Muscle layer of colon (tissue), 2 donors: ENCODE data around the gene PRKD1.
"Not testable (repeated sequence)": the region's sequence is repeated elsewhere in the genome, so short reads cannot be mapped to it uniquely, and the experiment has no call there.

Experiments
- H3K27ac ChIP-seq: one replicate; pipeline ENCODE4 v1.7.0; 2013; ENCODE audit warnings: low read depth, mild to moderate bottlenecking, low read length, moderate library complexity
- H3K27me3 ChIP-seq, 2 donors: one replicate each; pipeline ENCODE4 v1.7.0; 2013; ENCODE audit warnings: low read length in 2 of 2, mild to moderate bottlenecking in 2 of 2; ENCODE audit not compliant: insufficient read depth in 2 of 2, control insufficient read depth in 1 of 2
- H3K36me3 ChIP-seq: one replicate; pipeline ENCODE4 v1.7.0; 2013; ENCODE audit warnings: mild to moderate bottlenecking, low read length; ENCODE audit not compliant: insufficient read depth
- H3K4me1 ChIP-seq: one replicate; pipeline ENCODE4 v1.7.0; 2013; ENCODE audit warnings: mild to moderate bottlenecking, low read length; ENCODE audit not compliant: insufficient read depth
- H3K4me3 ChIP-seq, 2 donors: one replicate each; pipeline ENCODE4 v1.7.0; 2013; ENCODE audit warnings: low read length in 2 of 2, low read depth in 1 of 2, mild to moderate bottlenecking in 1 of 2, moderate library complexity in 1 of 2
- H3K9ac ChIP-seq: one replicate; pipeline ENCODE4 v1.7.0; 2013; ENCODE audit warnings: low read length
- H3K9me3 ChIP-seq: one replicate; pipeline ENCODE4 v1.7.0; 2013; ENCODE audit warnings: mild to moderate bottlenecking, low read length
- donor health status: abdominal sarcoma.
- donor health status: Adenocarcinoma of cecum.

The PRKD1 gene

DNA sequence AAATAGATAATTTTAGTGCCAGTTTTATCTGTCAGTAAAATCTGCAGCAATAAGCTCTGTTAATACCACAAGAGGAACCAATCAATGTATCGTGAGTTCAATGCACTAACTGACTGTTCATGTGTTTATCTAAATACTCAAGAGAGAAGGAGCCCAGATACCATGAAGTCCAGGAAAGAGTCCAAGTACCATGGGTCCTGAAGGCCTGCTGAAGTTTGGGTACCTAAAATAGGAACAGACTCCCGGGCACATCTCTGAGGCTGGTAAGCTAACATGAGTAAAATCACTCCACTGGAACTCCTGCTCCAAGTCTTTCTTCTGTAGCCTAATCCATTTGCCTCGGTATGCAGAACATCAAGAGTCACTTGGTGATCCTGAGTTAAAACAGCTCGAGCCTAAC is 71.1 kb downstream of the PRKD1 start:
- peaks cover 9% of the 10 kb centered on the region for H3K4me1 ChIP-seq
- H3K36me3 ChIP-seq = no peaks in the 10 kb centered on the region
- H3K4me3 ChIP-seq = no peak overlapping the region
- no peaks in the 10 kb centered on the region for H3K9me3 ChIP-seq
- H3K27me3 ChIP-seq = no peaks in the 10 kb centered on the region
- no peak overlapping the region for H3K27ac ChIP-seq
- H3K9ac ChIP-seq = no peak overlapping the region

DNA sequence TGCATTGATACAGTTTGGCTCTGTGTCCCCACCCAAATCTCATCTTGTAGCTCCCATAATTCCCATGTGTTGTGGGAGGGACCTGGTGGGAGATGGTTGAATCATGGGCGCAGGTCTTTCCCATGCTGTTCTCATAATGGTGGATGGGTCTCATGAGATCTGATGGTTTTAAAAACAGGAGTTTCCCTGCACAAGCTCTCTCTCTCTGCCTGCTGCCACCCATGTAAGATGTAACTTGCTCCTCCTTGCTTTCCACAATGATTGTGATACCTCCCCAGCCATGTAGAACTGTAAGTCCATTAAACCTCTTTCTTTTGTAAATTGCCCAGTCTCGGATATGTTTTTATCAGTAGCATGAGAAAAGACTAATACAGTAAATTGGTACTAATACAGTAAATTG is 74.0 kb downstream of the PRKD1 start:
- not testable (repeated sequence) for H3K27me3 ChIP-seq, H3K4me1 ChIP-seq, H3K4me3 ChIP-seq, H3K36me3 ChIP-seq, H3K27ac ChIP-seq, H3K9ac ChIP-seq, H3K9me3 ChIP-seq

DNA sequence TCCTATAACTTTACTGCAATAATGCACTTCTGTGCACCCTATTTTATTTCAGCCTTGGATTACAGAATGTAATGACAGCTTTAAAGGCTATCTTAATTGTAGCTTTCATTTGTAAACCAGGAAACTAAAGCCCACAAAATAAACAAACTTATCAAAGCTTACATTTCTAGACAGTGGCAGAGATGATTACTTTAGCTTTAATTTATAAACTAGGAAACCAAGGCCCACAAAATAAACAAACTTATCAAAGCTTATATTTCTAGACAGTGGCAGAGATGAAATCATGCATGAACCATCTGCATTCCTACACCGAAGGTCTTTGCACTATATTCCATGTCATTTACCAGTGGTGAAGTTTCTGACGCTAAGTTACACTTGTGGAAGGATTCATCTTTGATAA is 74.4 kb downstream of the PRKD1 start:
- Histone ChIP-seq H3K9ac (no peak overlapping the region), H3K27me3 (no peaks in the 10 kb centered on the region), H3K27ac (no peak overlapping the region), H3K4me1 (peaks cover 9% of the 10 kb centered on the region), H3K9me3 (no peaks in the 10 kb centered on the region), H3K4me3 (no peak overlapping the region), H3K36me3 (no peaks in the 10 kb centered on the region)

DNA sequence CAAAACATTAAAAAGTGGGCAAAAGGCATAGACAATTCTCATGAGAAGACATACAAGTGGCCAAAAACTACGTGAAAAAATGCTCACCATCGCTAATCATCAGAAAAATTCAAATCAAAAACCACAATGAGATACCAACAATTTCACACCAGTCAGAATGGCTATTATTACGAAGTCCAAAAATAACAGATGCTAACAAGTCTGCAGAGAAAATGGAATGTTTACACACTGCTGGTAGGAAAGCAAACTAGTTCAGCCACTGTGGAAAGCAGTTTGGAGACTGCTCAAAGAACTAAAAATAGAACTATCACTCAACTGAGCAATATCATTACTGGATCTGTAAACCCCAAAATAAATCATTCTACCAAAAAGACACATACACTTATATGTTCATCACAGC is 76.2 kb downstream of the PRKD1 start:
- Histone ChIP-seq H3K4me3 (no peak overlapping the region), H3K36me3 (no peaks in the 10 kb centered on the region), H3K4me1 (peaks cover 4% of the 10 kb centered on the region), H3K27ac (no peak overlapping the region), H3K9me3 (no peaks in the 10 kb centered on the region), H3K27me3 (no peaks in the 10 kb centered on the region), H3K9ac (no peak overlapping the region)

DNA sequence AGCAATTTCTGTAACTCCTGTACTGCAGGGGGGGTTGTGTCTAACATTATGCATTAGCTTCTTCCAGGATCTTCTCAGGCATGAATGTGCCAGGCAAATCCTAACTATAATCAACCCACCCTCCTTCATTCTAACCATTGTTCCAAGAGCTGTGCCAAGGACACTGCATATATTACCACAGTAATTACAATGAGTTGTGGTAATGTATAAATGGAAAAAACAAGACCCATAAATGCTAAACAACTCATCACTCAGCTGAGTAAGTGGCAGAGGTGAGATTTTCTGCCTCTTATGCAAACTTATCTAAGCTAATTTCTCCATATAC is 80.6 kb downstream of the PRKD1 start:
- no peak overlapping the region for H3K27ac ChIP-seq
- H3K9ac ChIP-seq = no peak overlapping the region
- no peaks in the 10 kb centered on the region for H3K36me3 ChIP-seq
- H3K27me3 ChIP-seq = no peaks in the 10 kb centered on the region
- H3K4me3 ChIP-seq = no peak overlapping the region
- H3K4me1 ChIP-seq = no peaks in the 10 kb centered on the region
- H3K9me3 ChIP-seq = no peaks in the 10 kb centered on the region

DNA sequence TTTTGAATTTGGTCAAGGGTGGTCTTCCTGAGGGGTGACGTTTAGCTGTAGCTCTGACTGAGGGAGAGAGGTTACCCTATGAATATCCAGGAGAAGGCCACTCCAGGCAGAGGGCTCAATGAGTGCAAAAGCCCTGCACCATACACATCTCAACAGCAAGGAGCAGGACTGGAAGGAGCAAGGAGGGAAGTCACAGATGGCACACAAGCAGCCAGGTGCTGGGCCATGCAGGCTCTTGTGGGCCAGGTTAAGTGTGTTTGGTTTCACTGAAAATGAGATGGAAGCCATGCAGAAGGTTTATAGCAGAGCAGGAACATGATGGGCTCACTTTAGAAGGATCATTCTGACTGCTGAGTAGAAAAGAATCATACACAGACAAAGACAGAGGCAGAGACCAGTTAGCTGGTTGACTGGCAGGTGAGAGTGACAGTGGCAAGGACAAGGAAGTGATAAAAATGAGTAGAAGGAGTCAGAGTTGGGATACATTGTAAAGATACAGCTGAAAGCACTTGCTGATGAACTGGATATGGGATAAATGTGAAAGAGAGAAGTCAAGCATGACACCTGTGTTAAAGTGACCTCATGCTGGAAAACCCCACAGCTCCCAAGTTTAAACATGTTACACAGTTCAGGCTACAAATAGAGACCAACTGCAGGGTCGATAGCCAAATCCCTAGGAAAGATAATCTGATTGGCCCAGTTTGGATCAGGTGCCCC is 81.2 kb downstream of the PRKD1 start:
- H3K4me3 ChIP-seq = no peak overlapping the region
- H3K27ac ChIP-seq = no peak overlapping the region
- no peaks in the 10 kb centered on the region for H3K4me1 ChIP-seq
- no peaks in the 10 kb centered on the region for H3K27me3 ChIP-seq
- H3K9me3 ChIP-seq = no peaks in the 10 kb centered on the region
- no peaks in the 10 kb centered on the region for H3K36me3 ChIP-seq
- H3K9ac ChIP-seq = no peak overlapping the region

DNA sequence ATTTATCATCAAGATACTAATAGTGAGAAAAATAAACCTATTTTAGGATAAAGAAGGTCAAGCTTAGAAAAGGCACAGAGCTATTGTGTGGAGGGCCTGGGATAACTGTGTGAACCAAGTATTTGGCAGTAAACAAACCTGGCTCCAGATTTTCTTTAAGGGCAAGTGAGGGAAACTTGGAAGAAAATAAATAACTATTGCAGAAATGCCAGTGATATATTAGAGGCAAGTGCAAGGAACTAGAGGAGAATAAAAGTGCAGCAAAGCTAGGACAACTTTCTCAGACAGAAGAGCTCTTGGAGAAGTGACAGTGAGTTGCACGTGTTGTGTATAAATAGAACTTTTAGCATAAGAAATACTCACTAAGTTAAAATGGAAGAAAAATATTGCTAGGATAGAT is 83.7 kb downstream of the PRKD1 start:
- no peaks in the 10 kb centered on the region for H3K27me3 ChIP-seq
- H3K36me3 ChIP-seq = no peaks in the 10 kb centered on the region
- H3K4me3 ChIP-seq = no peak overlapping the region
- H3K9ac ChIP-seq = no peak overlapping the region
- H3K4me1 ChIP-seq = no peaks in the 10 kb centered on the region
- no peak overlapping the region for H3K27ac ChIP-seq
- no peaks in the 10 kb centered on the region for H3K9me3 ChIP-seq

DNA sequence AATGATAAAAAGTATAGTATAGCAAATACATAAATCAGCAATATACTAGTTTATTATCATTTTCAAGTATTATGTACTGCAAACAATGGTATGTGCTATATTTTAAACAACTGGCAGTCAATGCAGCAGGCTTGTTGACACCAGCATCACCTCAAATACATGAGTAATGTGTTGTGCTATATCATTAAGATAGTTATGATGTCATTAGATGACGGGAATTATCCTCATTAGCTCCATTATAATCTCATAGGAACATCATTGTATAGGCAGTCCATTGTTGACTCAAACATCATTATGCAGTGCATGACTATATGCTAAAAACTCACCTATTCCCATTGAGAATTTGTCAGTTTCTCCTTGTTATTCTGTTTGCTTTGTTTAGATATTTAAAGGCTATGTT is 85.4 kb downstream of the PRKD1 start:
- no peak overlapping the region for H3K27ac ChIP-seq
- H3K27me3 ChIP-seq = no peaks in the 10 kb centered on the region
- no peak overlapping the region for H3K9ac ChIP-seq
- H3K36me3 ChIP-seq = no peaks in the 10 kb centered on the region
- no peaks in the 10 kb centered on the region for H3K4me1 ChIP-seq
- H3K4me3 ChIP-seq = no peak overlapping the region
- no peaks in the 10 kb centered on the region for H3K9me3 ChIP-seq

DNA sequence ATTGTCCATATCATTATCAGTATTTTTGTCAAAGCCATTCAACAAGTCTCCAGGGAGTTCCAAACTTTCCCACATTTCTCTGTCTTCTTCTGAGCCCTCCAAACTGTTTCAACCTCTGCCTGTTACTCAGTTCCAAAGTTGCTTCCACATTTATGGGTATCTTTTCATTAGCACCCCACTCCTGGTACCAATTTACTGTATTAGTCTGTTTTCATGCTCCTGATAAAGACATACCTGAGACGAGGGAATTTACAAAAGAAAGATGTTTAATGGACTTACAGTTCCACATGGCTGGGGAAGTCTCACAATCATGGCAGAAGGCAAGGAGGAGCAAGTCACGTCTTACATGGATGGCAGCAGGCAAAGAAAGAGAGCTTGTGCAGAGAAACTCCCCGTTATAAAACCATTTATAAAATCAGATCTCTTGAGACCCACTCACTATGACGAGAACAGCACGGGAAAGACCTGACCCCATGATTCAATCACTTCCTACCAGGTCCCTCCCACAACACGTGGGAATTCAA is 87.2 kb downstream of the PRKD1 start:
- not testable (repeated sequence) for H3K27ac ChIP-seq, H3K36me3 ChIP-seq, H3K9ac ChIP-seq, H3K9me3 ChIP-seq, H3K4me3 ChIP-seq, H3K4me1 ChIP-seq, H3K27me3 ChIP-seq

DNA sequence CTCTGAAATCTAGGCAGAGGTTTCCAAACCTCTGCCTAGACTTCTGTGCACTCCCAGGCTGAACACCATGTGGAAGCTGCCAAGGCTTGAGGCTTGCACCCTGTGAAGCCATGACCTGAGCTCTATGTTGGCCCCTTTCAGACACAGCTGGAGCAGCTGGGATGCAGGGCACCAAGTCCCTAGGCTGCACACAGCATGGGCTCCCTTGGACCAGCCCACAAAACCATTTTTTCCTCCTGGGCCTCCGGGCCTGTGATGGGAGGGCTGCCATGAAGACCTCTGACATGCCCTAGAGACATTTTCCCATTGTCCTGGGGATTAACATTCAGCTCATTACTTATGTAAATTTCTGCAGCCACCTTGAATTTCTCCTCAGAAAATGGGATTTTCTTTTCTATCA is 88.0 kb downstream of the PRKD1 start:
- H3K4me1 ChIP-seq = not testable (repeated sequence)

DNA sequence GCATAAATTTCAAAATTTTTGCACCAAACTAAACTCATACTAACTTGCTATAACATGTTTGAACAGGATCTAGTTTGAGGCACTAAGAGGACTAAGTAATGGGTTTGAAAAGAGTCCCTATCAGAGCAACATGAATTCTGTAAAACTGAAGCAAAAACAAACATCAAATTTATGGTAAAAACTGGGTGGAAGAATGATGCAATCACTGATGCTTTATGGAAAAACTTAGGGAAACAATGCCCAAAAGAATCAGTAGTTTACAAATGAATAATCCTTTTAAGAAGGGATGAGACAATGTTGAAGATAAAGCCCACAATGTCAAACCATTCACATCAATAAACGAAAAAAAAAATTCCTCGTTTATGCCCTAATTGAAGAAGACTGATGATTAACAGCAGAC is 88.9 kb downstream of the PRKD1 start:
- no peak overlapping the region for H3K9ac ChIP-seq
- H3K27ac ChIP-seq = no peak overlapping the region
- no peaks in the 10 kb centered on the region for H3K4me1 ChIP-seq
- H3K36me3 ChIP-seq = no peaks in the 10 kb centered on the region
- H3K27me3 ChIP-seq = no peaks in the 10 kb centered on the region
- no peak overlapping the region for H3K4me3 ChIP-seq
- no peaks in the 10 kb centered on the region for H3K9me3 ChIP-seq

More for the DNA sequence above, 88.0 kb downstream of the PRKD1 start:
- not testable (repeated sequence) for H3K4me3 ChIP-seq, H3K27ac ChIP-seq, H3K36me3 ChIP-seq, H3K9ac ChIP-seq, H3K27me3 ChIP-seq, H3K9me3 ChIP-seq

DNA sequence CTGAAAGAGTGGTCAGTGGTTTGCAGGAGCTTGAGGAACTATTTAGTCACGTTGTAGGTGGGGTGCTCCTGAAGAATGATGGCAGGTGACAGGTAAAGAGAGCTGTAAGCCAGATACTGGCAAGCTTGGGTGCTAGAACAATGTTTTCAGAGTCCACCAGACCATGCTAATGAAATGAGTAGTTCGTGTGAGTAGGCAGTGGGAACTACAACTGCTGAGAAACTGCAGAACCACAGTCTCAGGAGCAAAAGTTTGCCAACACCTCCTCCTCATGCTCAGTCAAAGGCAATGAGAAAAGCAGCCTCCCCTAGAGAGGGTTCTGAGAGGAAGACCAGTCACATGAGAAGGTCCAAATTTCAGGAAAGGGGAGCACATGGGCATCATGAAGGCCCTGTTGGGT is 91.3 kb downstream of the PRKD1 start:
- Histone ChIP-seq H3K27me3 (no peaks in the 10 kb centered on the region), H3K36me3 (no peaks in the 10 kb centered on the region), H3K4me3 (no peak overlapping the region), H3K4me1 (no peaks in the 10 kb centered on the region), H3K9ac (no peak overlapping the region), H3K9me3 (no peaks in the 10 kb centered on the region), H3K27ac (no peak overlapping the region)
